Activated CD8-positive, alpha-beta memory T cell treated with anti-CD3 and anti-CD28 coated beads for 48 hours (primary cell): ENCODE results near the gene EIF2B2.

ENCODE experiments used
- DNase-seq, 3 experiments: peaks; one replicate each; pipeline ENCODE4 v3.0.0-alpha.2; 2020; ENCODE audit warnings: low read depth in 2 of 3, low spot score in 2 of 3

EIF2B2 gene

GRCh38 chr14:74973905-74974363 is 28.8 kb upstream of the EIF2B2 start:
- DNase-seq, result no peak

- DNase-seq, result no peak
Measured at GRCh38 chr14:74974364-74975058, 28.2 kb upstream of the EIF2B2 start.

GRCh38 chr14:74975059-74975810 is 27.5 kb upstream of the EIF2B2 start:
- DNase-seq, result no peak

- no peak for DNase-seq
Measured at GRCh38 chr14:74976264-74977113, 26.2 kb upstream of the EIF2B2 start.

GRCh38 chr14:74977164-74977900 is 25.4 kb upstream of the EIF2B2 start:
- DNase-seq, result no peak

- no peak for DNase-seq
Measured at GRCh38 chr14:74977901-74978385, 24.8 kb upstream of the EIF2B2 start.

GRCh38 chr14:74978416-74978947 is 24.2 kb upstream of the EIF2B2 start:
- no peak for DNase-seq

- no peak for DNase-seq
Measured at GRCh38 chr14:74979029-74979428, 23.7 kb upstream of the EIF2B2 start.

GRCh38 chr14:74979442-74980397 is 23.0 kb upstream of the EIF2B2 start:
- DNase-seq, result no peak

GRCh38 chr14:74980398-74980730 is 22.4 kb upstream of the EIF2B2 start:
- DNase-seq, result no peak

- no peak for DNase-seq
Measured at GRCh38 chr14:74980731-74981461, 21.8 kb upstream of the EIF2B2 start.

GRCh38 chr14:74981462-74981782 is 21.3 kb upstream of the EIF2B2 start:
- no peak for DNase-seq

- no peak for DNase-seq
Measured at GRCh38 chr14:74981833-74982232, 20.9 kb upstream of the EIF2B2 start.

GRCh38 chr14:74982661-74983060 is 20.1 kb upstream of the EIF2B2 start:
- no peak for DNase-seq

- DNase-seq, result no peak
Measured at GRCh38 chr14:74983343-74983742, 19.4 kb upstream of the EIF2B2 start.

GRCh38 chr14:74984236-74985027 is 18.3 kb upstream of the EIF2B2 start:
- DNase-seq, result no peak

GRCh38 chr14:74985028-74985310 is 17.8 kb upstream of the EIF2B2 start:
- DNase-seq, result no peak

- no peak for DNase-seq
Measured at GRCh38 chr14:74985806-74986205, 16.9 kb upstream of the EIF2B2 start.
